GM21423 (cell line): ENCODE measurements around the gene FANCI.
"Not testable (repeated sequence)": the region's sequence is repeated elsewhere in the genome, so short reads cannot be mapped to it uniquely, and the experiment has no call there.

Experiments used
- ATAC-seq: cut with Tn5 transposase; IDR thresholded peaks from one replicate; pipeline ENCODE4 v1.9.1; 2021; ENCODE audit warnings: mild to moderate bottlenecking, moderate library complexity; ENCODE audit not compliant: unreplicated experiment

Gene FANCI

GRCh38 chr15:89221543-89221942, 22.2 kb upstream of the FANCI start, which contains the start of gene RLBP1:
Gene RLBP1 (minus strand): TSS chr15:89221579. CDS start chr15:89218975, 2,604 bp downstream.
- ATAC-seq: no peak

DNA sequence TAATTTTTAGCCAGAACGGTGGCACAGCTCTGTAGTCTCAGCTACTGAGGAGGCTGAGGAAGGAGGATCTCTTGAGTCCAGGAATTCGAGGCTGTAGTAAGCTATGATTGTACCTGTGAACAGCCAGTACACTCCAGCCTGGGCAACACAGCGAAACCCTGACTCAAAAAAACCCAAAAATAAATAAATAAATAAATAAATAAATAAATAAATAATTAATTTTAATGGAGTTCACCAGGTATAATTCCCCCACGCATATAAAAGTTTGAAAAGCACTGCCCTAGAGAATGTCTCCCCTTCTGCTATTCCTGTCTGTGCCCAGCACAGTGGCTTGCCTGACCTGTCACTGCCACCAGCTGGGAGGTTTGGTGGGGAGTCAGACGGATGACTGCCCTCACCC, 18.2 kb upstream of the FANCI start:
- ATAC-seq: no peak

GRCh38 chr15:89226359-89227221, 17.2 kb upstream of the FANCI start:
- no peak for ATAC-seq

GRCh38 chr15:89227425-89227824, 16.4 kb upstream of the FANCI start:
- ATAC-seq: no peak

DNA sequence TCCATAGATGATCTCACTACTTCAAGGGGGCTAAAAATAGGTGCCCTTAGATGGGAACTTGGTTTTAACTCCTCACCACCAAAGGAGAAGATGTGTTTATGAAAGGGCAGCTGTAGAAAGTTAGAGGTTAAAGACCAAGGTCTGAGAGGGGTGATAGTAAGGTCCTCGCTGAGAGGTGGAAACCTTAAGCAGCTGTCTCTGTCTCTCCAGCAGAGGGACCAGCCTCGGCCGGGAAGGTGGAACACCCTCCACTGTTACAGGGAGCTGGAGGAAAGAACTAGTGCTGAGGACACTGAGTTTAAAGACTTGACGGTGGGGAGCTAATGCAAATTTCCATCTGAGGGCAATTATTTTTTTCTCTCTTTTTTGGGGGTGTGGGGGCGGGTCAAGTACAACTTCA, 13.5 kb upstream of the FANCI start:
- ATAC-seq: no peak

DNA sequence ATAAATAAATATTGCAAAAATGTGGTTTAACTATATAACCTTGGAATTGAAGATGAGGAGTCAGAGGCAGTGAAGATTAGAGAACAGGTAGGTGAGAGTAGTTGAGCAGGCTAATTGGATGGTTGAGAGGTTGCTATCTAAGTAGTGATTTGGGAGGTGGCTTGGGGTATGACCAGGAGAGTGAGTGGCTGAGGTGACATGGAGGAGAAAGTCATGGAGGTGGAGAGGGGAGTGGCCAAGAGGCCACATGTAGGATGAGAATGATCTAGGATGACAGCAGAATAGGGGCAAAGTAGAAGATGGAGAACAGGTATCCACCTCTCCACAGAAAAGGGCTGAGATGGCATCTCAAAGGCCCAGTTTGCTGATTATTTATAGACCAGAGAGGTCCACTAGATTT, 11.9 kb upstream of the FANCI start:
- no peak for ATAC-seq

DNA sequence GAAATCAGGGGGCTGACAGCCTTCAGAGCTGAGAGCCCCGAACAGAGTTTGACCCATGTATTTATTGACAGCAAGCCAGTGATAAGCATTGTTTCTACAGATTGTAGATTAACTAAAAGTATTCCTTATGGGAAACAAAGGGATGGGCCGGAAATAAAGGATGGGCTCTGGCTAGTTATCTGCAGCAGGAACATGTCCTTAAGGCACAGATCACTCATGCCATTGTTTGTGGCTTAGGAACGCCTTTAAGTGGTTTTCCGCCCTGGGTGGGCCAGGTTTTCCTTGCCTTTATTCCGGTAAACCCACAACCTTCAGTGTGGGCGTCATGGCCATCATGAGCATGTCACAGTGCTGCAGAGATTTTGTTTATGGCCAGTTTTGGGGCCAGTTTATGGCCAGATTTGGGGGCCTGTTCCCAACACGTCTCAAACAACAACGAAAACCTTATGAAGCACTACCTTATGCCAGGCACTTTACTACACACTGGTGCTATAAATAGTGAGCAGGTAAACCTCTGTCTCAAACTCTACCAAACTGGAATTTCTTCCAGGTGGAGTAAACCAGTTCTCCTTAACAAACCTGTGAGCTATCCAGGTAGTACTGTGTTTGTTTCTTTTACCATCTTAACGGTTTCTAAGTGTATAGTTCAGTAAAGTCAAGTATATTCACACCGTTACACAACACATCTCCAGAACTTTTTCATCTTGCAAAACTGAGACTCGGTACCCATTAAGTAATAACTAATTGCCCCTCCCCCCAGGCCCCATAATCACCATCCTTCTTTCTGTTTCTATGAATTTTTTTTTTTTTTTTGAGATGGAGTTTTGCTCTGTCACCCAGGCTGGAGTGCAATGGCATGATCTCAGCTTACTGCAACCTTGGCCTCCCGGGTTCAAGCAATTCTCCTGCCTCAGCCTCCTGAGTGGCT, 3.6 kb upstream of the FANCI start:
- ATAC-seq: not testable (repeated sequence)

GRCh38 chr15:89243046-89243690, 611 bp upstream of the FANCI start:
- ATAC-seq: no peak

DNA sequence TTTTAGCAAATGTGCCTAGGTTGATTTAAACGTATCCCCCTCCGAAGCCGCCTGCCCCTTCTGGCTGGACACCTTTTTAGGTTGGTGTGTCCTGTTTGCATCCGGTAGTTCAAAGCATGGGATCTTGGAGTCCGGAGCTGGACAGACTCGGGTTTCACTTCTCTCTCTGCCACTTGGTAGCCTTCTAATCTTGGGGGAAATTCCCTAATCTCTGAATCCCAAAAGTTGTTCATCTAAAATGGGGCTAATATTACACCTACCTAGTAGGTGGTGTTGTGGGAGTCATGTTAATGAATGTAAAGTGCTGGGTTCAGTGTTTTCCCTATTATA, 760 bp downstream of the FANCI start:
- peak; percentile 30 for ATAC-seq

DNA sequence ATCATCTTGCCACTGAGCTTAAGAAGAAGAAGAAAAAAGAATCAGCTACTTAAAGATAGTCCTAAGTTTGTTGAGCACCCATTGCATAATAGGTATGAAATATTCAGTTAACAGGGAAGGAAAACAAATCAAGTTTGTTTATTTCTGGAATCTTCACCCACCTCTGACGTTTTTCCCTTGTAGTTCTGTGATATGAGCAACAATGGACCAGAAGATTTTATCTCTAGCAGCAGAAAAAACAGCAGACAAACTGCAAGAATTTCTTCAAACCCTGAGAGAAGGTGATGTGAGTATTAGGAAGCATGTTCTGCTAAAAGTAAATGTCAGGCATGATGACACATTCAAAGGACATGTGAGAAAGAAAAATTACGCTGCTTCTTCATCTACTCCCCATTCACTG, 3.7 kb downstream of the FANCI start:
- no peak for ATAC-seq

DNA sequence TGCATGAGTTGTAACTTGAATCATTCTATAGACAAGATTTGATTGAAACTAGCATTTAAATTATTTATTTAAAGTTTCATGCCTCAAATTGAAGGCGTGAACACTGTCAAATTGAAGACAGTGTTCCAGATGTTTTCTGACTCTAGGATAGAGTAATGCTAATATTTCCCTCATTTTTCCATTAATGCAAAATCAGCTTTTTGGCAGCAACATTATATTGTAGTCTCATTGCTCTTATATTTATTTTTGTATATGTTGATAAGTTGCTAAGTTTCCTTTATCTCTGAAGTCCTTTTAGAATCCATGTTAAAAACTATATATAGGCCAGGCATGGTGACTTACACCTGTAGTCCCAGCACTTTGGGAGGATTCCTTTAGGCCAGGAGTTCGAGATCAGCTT, 4.8 kb downstream of the FANCI start:
- no peak for ATAC-seq

DNA sequence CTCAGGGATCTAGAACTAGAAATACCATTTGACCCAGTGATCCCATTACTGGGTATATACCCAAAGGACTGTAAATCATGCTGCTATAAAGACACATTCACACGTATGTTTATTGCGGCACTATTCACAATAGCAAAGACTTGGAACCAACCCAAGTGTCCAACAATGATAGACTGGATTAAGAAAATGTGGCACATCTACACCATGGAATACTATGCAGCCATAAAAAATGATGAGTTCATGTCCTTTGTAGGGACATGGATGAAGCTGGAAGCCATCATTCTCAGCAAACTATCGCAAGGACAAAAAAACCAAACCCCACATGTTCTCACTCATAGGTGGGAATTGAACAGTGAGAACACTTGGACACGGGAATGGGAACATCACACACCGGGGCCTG, 6.4 kb downstream of the FANCI start:
- ATAC-seq: not testable (repeated sequence)

- not testable (repeated sequence) for ATAC-seq
Observed at GRCh38 chr15:89277281-89277680, 33.5 kb downstream of the FANCI start.

GRCh38 chr15:89278307-89278706, 34.5 kb downstream of the FANCI start:
- no peak for ATAC-seq

DNA sequence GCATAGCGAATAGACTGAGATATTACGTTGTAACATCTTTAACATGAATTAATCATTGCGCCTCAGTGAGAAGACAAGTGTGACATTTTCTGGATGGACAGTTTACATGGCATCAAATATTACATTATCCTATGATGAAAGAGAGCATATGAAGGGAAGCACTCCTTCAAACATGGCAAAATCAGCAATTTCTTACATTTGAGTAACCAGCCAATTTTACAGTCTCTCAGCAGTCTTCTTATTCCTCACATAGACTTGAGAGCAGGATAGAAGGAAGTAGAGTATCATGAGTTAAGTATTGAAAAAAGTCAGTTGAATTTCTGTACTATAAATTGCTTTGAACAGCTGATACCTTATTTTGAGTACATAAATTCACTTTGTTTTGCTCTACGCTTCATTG, 38.9 kb downstream of the FANCI start:
- ATAC-seq: no peak

GRCh38 chr15:89283201-89283600, 39.4 kb downstream of the FANCI start:
- ATAC-seq: no peak

GRCh38 chr15:89291934-89292438, 48.2 kb downstream of the FANCI start:
- no peak for ATAC-seq

DNA sequence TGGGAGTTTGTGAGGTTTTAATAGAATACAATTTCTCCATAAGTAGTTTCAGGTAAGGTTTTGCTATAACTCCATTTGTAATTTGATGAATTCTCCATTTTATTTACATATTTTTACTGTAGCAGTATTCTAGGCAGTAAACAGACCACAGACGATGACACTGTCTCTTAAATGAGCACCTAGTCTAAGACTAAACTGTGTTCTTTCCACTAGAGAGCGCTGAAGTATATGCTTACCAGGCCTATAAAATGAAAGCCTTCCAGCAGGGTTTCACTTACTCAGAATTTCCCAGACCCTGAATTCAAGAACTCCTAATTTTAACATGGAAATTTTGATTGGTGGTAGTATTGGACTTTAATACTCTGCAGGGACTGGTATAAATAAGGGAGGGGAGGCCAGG, 49.2 kb downstream of the FANCI start:
- no peak for ATAC-seq

DNA sequence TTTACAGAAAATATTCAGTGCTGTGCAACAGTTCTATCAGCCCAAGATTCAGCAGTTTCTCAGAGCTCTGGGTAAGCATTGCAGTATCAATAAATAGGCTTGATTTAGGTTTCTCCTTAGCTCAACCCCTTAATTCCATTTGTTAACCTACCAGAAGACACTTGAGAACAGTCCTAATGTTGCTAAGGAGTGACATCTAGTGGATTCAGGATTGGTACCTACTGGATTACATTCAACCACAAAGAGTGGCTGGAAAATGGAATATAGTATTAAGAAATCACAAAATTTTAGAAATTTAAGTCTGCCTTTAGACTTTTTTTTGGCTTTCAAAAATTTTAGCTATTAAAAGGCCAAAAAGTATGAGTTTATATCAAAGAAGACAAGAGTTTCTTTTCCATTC, 56.1 kb downstream of the FANCI start:
- ATAC-seq: no peak

- ATAC-seq: no peak
Observed at GRCh38 chr15:89301304-89302089, 57.7 kb downstream of the FANCI start.
